Left hindlimb (tissue), 1 donor: ENCODE measurements around the gene PRMT2.
A peak's percentile ranks its signal among the peaks of the same experiment; 100 is the strongest.
"Not testable (repeated sequence)": the region's sequence is repeated elsewhere in the genome, so short reads cannot be mapped to it uniquely, and the experiment has no call there.

Experiments used
- DNase-seq: peaks from one replicate; pipeline ENCODE4 v3.0.0-alpha.2; 2018

PRMT2 gene

DNA sequence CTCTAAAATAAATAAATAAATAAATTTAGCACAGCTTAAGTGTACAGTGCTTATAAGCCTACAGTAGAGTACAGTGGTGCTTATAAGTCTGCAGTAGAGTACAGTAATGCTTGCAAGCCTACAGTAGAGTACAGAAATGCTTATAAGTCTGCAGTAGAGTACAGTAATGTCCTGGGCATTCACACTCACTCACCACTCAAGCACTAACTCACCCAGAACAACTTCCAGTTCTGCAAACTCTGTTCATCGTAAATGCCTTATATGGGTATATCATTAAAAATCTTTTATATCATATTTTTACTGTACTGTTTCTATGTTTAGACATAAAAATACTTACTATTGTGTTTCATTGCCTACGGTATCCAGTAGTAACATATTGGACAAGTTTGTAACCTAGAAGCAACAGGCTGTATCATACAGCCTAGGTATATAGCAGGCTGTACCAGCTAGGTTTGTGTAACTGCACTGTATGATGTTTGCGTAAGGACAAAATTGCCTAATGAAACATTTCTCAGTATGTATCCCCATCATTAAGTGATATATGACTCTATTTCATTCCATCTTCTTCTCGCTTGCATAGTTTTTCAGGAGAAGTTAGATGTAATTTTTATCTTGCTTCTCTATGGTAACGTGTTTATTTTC, 16.6 kb upstream of the PRMT2 start:
- no peak for DNase-seq

DNA sequence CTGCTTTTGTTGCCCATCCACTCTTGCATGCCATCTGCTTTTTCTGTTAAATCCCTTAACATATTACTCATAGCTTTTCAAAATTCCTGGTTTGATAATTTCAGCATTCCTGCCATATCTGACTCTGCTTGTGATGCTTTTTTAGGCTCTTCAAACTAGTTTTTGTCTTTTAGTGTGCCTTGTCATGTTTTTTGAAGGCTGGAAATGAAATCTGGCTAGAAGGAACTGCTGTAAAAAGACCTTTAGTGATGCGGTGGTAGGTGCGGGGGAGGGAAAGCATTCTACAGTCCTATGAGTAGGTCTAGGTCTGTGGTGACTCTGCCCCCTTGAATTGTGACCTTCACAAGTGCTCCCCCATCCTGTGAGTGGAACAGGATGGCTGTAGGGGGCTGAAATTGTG, 15.6 kb upstream of the PRMT2 start:
- no peak for DNase-seq

DNA sequence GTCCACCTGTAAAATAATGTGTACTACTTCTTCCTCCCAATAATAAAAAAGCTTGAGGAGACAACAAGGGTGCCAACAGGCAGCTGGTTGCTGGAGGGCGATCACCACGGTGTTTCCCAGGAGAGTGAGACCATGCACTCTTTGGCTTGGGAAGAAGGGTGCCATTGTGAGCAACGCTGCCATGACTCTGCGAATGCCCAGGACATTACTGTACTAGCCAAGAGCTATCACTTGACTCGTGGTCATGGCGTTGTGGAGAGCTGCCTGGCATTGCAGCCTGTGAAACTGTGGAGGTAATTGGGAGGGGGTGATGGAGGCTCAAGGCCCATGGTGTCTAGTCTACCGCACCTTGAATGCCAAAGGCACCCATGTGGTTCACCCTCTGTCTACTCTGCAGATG, 14.6 kb upstream of the PRMT2 start:
- DNase-seq, result no peak

DNA sequence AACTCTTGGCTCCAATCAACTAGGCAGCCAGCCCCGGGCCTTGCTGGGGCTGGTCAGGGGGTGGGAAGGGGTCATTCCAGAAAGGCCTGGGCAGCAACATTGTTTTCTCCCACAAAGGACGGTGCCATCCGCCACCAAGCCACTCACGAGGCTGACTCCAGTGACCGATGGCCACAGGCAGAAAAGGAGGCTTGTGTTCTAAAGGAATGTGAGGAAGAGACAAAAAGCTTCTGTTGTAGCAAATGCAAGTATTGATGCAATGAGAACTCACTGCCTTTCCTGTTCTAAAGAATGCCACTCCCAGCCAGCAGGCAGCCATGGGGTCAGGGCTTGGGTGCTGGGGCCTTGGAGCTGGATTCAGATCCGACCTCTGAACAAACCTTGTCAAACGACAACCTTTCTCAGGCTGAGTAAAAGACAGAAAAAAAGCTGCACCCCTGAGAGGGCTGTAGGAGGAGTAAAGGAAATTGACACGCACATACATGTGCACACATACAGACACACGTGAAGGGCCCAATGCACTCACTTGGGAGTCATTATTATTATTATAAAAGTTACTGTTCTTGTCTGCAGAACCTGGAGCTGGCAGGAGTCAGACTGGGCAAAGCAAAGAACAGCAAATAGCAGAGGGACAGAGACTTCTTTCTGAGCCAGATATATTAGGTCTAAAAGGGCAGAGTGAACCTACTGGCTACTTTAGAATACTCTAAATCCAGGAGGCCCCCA, 13.9 kb upstream of the PRMT2 start:
- DNase-seq, result no peak

DNA sequence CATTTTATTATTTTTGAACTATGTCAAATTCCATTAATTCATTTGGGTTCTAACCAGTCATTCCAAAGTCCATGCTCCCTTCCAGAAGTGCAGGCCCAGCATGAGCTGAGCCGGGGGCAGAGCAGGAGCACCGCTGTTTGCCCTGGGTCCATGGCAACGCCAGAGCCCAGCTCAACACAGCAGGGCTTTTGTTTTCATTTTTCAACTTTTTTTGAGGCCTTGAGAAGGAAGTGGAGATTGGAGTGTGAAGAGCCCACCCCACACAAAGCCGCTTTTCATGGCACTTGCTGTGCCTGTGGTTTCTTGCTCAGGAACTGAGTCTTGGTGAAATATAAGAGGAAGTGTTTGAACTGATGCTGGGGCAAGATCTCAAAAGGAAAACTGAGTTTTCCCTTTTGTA, 13.2 kb upstream of the PRMT2 start:
- peak; percentile 80 for DNase-seq

DNA sequence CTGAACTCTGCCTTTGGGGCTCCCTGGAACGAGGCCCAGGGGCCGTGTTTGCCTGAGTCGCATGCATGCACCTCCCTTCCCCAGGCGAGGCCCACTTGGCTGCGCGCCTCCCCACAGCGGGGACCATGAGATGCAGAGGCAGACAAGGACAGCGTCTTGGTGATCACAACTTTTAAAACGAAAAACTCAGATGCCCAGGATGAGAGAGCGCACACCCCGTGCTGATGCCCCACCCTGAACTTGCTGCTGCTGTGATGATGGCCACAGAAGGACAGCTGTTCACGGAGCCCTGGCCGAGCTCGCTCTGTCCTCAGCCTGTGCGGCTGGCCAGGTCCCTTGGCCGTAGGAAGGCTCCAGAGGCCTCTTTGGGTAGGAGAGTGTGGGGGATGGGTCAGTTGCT, 11.4 kb upstream of the PRMT2 start:
- no peak for DNase-seq

DNA sequence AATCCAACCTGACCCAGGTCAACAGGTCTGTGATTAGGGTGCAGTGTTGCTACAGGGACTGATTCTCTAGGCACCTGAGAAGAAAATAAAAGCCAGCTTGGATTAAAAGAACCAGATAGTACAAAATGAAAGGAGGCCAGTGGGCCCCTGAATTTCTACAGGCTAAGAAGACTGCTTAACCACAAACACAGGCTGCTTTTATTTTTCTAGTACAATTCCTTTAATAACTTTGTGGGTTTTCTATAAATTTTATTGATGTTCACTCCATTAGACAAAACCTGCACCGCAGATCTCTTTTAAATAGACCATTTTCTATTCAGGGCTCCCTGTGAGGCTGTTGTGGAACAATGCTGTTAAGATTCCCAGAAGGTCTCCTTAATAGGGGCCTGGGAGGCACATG, 9.7 kb upstream of the PRMT2 start:
- DNase-seq, result no peak

DNA sequence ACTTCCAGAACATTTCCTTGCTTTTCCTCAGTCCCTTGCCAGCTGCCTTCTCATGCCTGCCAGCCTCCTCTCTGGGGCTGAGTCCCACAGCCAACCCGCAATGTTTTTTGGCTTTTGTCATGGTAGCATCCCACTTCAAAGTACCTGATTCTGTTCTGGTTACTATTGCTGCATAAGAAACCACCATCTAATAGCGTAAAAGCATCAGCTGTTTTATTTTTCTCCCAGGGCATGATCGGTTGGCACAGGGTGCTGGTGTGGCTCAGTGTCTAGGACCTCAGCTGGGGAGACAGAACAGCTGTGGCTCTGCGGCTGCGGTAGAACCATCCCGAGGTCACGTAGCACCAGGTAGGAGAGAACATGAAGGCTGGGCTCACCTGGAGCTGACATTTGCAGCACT, 8.9 kb upstream of the PRMT2 start:
- DNase-seq, result no peak

DNA sequence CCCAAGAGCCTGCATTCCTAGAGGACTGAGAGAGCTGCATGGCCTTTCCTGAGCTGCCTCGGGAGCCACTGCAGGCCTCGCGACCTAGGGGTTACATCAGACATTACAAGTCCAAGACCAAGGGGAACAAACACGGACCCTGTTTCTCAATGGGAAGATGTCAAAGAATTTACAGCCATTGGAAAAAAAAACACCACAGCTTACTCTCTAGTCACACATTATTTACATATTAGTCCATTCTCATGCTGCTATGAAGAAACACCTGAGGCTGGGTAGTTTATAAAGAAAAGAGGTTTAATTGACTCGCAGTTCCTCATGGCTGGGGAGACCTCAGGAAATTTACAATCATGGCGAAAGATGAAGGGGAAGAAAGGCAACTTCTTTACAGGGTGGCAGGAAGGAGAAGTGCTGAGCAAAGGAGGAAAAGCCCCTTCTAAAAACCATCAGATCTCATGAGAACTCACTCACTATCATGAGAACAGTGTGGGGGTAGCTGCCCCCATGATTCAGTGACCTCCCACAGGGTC, 8.4 kb upstream of the PRMT2 start:
- no peak for DNase-seq

DNA sequence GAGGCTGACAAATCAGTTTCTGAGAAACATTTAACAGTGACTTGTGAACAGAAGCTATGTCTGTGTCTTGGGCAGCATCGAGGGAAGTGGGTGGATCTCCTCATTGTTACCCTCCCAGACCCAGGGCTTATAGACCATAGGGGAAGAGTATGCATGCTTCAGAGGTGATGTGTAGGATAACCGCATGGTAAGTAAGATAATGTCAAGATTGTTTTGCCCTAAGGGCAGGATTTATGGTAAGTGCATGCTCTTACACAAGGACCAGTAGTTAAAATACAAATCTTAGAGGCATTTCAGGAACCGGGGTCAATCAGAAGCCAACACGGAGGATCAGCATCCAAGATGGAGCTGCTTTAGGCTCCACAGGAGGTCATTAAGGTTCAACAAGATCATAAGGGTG, 7.7 kb upstream of the PRMT2 start:
- DNase-seq, result no peak

DNA sequence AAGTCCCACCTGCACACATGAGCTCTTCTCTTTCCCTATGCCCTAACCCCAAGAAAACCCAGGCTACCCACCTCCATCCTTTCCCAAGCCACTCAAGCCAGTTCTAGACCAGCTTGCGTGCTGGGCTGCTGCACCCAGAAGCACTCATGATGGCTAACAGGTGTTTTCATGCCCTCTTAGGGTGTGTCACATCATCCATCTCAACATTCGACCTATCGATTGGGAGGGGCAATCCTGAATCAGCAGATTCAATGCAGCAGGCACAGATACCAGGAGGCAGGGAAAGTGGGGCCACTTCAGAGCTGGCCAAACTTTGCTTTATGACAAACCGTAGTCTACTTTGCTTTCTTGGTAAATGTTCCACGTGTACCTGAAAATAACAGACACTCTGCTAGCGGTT, 6.6 kb upstream of the PRMT2 start:
- no peak for DNase-seq

DNA sequence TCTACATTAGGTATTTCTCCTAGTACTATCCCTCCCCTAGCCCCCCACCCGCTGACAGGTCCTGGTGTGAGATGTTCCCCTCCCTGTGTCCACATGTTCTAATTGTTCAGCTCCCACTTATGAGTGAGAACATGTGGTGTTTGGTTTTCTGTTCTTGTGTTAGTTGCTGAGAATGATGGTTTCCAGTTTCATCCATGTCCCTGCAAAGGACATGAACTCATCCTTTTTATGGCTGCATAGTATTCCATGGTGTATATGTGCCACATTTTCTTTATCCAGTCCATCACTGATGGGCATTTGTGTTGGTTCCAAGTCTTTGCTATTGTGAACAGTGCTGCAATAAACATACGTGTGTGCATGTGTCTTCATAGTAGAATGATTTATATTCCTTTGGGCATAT, 4.6 kb upstream of the PRMT2 start:
- DNase-seq, result not testable (repeated sequence)

DNA sequence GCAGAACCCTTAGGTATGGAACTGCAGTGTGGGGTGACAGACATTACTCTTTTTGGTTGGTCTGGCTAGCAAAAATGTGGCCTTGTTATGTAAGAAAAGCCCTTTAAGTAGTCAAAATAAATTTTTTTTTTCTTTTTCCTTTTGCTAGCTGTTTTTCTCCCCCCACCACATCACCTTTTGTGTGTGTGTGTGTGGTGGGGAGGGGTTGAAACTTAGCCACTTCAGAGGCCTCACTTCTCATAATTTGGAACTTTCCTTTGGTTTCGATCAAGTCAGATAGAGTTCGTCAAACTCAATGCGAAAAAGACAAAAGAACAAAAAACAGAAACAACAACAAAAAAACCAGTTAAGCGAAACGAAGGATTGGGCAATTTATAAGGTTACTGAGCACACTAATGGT, 1.9 kb upstream of the PRMT2 start:
- no peak for DNase-seq

DNA sequence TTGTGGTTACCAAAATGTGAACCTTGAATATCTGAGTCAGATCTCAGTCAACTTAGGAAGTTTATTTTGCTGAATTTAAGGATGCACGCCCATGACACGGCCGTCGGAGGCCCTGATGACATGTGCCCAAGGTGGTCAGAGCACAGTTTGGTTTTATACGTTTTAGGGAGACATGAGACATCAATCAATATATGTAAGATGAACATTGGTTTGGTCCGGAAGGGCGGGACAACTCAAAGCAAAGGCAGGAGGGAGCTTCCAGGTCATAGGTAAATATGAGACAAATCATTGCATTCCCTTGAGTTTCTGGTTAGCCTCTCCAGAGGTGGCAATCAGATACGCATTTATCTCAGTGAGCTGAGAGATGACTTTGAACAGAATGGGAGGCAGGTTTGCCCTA, 1.0 kb upstream of the PRMT2 start:
- DNase-seq, result no peak

DNA sequence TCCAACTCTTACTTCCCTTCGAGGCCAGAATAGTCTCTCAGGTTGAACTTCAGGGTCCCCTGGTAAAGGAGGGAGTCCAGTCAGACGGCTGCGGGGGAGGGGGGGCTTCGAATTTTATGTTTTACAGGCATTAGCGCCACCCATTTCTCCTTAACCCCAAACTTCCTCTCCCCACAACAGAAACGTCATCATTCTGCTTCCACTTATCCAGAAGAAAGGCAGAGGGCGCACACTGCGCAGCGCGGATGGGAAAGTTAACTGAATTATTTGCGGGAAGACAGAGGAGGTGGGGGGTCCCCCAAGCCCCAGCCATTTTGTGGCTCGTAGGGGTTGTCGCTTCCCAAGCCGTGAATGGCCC, 529 bp upstream of the PRMT2 start:
- DNase-seq, result peak; percentile 94

DNA sequence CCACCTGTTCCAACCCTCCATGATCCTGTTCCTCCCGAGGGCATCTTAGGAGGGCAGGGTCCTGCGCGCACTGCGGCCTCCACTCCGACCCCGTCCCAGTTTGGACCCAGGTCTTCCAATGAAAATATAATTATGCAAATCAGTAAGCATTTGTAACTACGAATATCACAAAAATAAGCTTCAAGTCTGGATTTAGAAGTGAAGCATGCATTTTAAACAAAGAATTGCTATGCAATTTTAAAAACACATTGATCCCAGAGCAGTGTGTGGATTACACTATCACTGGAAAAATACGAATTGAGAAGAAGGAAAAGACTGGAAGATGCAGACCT, 673 bp downstream of the PRMT2 start:
- no peak for DNase-seq

DNA sequence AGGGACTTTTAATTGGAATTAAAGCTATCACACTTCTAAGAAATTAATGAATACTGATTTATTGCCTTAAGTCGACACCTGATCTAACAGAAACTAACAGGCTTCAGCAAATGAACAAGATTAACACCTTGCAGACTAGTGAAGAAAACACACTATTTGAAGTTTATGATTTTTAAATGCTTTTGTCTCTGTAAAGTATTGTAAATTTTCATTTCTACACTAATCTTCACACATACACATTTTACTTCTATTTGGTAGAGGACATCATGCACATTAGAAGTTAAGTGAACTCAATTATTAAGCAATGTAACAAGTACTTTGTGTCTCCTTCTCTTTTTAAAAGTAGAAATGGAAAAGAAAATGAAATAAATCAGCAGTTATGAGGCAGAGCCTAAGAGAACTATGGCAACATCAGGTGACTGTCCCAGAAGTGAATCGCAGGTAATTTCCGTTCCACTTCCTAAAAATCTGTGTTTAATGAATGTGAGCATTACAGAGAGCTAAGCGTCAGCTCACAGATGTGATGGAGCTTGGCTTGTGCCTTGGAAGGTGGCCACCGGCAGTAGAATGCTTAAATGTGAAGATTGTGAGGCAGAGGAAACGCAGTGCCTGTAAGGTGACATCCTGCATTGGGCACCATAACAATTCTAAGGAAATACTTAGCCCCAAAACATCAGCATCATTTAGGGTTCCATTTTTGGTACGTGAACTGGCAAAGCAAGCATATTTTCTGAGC, 1.2 kb downstream of the PRMT2 start:
- no peak for DNase-seq

DNA sequence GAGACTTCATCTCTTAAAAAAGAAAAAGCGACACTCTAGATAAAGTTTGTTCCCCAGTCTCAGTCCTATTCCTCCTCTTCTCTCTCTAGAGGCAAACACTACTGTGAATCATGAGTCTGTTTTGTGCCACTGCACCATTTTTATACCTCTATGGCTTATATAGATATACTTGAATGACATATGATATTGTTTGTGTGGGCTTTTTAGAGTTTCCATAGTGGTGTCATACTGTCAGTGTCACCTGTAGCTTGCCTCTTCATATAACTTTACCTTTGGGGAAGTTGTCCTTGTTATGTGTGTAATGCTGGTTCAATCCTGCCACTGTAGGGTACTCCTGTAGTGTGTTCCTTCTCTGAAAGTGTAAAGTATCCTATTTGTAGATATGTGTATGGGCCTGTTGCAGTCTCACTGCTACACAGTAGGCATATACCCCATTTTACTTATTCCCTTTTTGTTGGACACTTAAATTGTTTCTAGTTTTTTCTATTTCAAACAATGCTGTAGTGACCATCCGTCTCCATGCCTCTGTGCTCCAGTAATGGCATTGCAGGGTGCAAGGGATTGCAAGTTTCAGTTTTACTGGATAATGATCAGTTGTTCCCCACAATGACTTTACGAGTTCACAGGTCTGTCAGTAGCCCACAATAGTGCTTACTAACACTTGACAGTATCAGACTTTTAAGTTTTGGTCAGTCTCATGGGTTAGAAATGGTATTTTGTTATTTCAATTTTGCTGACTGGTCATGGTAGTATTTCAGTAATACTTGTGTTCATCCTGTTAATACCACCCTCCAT, 2.7 kb downstream of the PRMT2 start:
- DNase-seq, result no peak

DNA sequence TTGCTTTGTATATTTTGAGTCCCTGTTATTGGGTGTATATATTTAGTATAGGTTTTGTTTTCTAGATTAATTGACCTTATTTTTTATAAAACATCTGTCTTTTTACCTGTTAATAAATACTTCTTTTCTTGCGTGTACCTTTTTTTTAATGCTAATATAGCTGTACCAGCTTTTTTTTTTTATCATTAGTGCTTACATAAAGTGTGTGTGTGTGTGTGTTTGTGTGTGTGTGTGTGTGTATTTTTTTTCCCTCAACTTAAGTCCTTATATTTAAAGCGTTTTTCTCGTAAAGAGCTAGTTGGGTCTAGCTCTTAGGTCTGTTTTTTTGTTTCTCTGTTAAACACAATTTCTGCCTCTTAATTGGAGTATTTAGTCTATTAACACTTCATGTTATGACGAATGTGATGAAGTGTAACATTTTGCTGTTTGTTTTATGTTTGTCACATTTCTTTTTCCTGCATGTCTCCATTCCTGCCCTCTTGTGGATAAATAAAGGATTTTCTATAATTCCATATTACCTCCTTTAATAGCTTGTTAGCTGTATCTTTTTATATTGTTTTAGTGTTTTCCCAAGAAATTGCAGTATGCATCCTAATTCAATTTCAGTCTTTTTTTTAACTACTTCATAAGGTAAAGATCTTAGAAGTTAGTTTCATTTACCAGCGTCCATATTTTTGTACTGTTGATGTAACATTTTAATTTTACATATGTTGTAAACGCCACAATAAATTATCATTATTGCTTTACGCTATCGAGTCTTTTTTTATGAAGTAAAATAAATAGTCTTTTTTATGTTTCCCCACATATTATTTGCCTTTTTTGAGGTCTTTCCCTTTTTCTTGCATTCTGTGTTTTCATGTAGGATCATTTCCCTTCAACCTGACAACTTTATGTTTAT, 4.3 kb downstream of the PRMT2 start:
- DNase-seq, result no peak

DNA sequence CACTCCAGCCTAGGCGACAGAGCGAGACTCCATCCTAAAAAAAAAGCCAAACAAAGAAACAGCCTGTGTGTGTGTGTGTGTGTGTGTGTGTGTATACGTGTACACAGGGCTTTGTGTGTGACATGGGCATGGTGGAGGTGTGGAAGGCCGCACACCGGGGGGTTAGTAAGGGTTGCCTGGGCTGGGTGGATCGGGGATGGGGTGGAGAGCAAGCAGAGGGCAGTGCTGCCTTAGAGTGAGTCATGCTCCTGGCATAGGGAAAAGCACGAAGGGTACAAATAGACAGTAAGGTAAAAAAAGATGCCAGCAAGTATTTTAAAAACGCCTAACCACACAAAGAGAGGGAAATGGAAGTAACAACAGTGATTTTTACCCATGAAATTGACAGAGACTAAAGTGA, 6.2 kb downstream of the PRMT2 start:
- DNase-seq, result no peak

DNA sequence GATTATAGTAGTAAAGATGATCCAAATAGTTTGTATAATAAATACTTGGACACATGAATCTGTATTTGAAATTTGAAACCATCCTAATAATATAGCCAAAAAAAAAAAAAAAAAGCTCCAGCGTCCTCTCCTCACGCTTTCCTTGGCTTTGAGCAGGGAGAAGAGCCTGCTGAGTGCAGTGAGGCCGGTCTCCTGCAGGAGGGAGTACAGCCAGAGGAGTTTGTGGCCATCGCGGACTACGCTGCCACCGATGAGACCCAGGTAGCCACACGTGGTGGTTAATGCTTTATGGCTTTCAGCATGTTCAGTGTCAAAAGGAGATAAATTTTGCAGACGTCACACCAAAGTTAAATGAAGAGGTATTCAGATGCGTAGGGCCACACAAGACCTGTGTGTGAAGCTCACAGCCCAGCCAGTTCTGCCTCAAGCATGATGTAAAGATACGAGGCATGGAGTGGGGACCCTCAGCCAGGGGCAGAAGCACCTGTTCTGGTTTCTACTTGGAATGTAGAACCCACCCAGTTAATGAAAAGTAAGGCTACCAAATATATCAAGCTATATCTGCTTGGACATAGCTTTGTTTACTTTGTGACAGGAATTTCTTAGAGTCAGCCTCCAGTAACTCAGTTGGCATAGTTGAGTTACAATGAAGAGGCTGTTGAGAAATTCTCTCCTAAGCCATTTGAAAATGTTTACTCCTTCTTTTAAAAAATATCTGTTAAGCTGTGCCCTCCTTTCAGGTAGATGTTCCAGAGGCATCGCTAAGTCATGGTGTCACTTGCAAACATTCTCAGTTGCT, 8.1 kb downstream of the PRMT2 start:
- no peak for DNase-seq

DNA sequence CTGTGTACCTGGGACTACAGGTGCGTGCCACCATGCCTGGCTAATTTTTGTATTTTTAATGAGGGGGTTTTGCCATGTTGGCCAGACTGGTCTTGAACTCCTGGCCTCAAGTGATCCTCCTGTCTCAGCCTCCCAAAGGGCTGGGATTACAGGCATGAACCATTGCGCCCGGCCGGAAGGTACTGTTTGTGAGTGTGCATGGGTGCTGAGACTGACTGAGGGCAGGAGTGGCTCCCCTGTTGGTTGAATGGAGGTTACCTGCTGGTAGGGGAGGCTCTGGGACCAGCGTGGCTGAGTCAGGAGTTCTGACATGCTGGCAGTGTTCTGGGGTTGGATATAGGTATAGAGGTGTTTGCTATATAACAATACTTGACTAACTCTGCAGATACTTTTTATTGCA, 10.4 kb downstream of the PRMT2 start:
- no peak for DNase-seq
